Osteocyte (in vitro differentiated cells): Measurements from ENCODE around the gene PLEKHG4. TPM values are rescaled to one million over a fixed set of nuclear protein-coding genes. Genes with fewer than 3 reads are reported as not detected.

Experiments
- DNase-seq: peaks from one replicate; pipeline ENCODE4 v3.0.0; 2021; ENCODE audit warnings: mixed read lengths; ENCODE audit not compliant: unreplicated experiment; ENCODE audit errors: extremely low spot score
- H3K27ac Mint-ChIP-seq: one replicate; pipeline ENCODE4 v1.8.0; 2021; ENCODE audit warnings: mild to moderate bottlenecking, mixed read lengths; ENCODE audit not compliant: unreplicated experiment
- H3K27me3 Mint-ChIP-seq: one replicate; pipeline ENCODE4 v1.8.0; 2021; ENCODE audit warnings: mixed read lengths; ENCODE audit not compliant: unreplicated experiment
- H3K36me3 Mint-ChIP-seq: one replicate; pipeline ENCODE4 v1.8.0; 2021; ENCODE audit warnings: mixed read lengths; ENCODE audit not compliant: unreplicated experiment
- H3K4me1 Mint-ChIP-seq: one replicate; pipeline ENCODE4 v1.8.0; 2021; ENCODE audit warnings: mixed read lengths; ENCODE audit not compliant: unreplicated experiment
- H3K4me3 Mint-ChIP-seq: one replicate; pipeline ENCODE4 v1.8.0; 2021; ENCODE audit warnings: mild to moderate bottlenecking, moderate library complexity, mixed read lengths; ENCODE audit not compliant: unreplicated experiment
- H3K9me3 Mint-ChIP-seq: one replicate; pipeline ENCODE4 v1.8.0; 2021; ENCODE audit warnings: mixed read lengths; ENCODE audit not compliant: unreplicated experiment
- total RNA-seq: library from RNA; stranded (reverse); gene quantifications from 2 replicates; pipeline ENCODE4 v1.2.1, GENCODE V29; 2021
- TF ChIP-seq, protein P1 (sequence below): fragments of 200-600 bp; sonication (generic); IDR thresholded peaks from 2 replicates; pipeline ENCODE4 v1.5.0; 2021; ENCODE audit warnings: antibody characterized with exemption, mild to moderate bottlenecking, moderate library complexity

Gene PLEKHG4
- total RNA-seq, 1 donor from 2014 or later = 11.4 TPM

DNA sequence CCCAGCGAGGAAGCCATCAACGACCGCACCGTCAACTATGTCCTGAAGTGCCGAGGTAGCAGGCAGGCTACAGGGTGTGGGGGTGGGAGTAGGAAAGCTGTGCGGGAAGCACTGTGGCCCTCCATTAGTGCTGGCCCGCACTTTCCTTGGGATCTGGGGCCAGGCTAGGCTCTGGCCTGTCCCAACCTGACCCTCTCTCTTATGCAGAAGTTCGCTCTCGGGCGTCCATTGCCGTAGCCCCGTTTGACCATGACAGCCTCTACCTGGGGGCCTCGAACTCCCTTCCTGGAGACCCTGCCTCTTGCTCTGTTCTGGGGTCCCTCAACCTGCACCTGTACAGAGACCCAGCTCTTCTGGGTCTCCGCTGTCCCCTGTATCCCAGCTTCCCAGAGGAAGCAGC is 8.6 kb downstream of the PLEKHG4 start:
- TF ChIP-seq, protein P1, sequence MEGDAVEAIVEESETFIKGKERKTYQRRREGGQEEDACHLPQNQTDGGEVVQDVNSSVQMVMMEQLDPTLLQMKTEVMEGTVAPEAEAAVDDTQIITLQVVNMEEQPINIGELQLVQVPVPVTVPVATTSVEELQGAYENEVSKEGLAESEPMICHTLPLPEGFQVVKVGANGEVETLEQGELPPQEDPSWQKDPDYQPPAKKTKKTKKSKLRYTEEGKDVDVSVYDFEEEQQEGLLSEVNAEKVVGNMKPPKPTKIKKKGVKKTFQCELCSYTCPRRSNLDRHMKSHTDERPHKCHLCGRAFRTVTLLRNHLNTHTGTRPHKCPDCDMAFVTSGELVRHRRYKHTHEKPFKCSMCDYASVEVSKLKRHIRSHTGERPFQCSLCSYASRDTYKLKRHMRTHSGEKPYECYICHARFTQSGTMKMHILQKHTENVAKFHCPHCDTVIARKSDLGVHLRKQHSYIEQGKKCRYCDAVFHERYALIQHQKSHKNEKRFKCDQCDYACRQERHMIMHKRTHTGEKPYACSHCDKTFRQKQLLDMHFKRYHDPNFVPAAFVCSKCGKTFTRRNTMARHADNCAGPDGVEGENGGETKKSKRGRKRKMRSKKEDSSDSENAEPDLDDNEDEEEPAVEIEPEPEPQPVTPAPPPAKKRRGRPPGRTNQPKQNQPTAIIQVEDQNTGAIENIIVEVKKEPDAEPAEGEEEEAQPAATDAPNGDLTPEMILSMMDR = no peak
- DNase-seq = no peak
- Mint-ChIP-seq H3K4me3 (no peak overlapping the region), H3K4me1 (peaks cover 11% of the 10 kb centered on the region), H3K27ac (no peak overlapping the region), H3K36me3 (peaks cover 3% of the 10 kb centered on the region), H3K27me3 (peaks cover under 1% of the 10 kb centered on the region), H3K9me3 (no peaks in the 10 kb centered on the region)

DNA sequence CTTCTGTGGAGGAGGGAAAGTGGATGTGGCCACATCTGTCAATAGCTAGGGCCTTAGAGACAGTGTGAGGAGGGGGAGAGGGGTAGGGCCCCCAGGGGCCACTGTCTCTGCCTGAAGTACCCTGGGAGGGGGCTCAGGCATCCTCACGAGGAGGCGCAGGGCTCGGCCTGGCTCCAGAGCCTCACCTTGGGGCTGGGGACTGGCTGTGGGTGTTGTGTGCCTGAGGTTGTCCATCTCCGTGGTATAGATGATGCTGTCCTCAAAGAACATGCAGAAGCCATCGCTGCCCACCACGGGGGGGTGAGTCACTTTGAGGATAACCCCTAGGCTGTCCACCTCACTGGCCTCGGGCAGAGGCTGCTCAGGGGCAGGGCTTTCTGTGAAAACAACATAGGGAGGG is 12.1 kb downstream of the PLEKHG4 start:
- no peak for DNase-seq
- peaks cover 4% of the 10 kb centered on the region for H3K27me3 Mint-ChIP-seq
- H3K4me3 Mint-ChIP-seq = no peak overlapping the region
- H3K9me3 Mint-ChIP-seq = no peaks in the 10 kb centered on the region
- no peaks in the 10 kb centered on the region for H3K36me3 Mint-ChIP-seq
- TF ChIP-seq, protein P1 = no peak
- peaks cover 18% of the 10 kb centered on the region for H3K4me1 Mint-ChIP-seq
- no peak overlapping the region for H3K27ac Mint-ChIP-seq

DNA sequence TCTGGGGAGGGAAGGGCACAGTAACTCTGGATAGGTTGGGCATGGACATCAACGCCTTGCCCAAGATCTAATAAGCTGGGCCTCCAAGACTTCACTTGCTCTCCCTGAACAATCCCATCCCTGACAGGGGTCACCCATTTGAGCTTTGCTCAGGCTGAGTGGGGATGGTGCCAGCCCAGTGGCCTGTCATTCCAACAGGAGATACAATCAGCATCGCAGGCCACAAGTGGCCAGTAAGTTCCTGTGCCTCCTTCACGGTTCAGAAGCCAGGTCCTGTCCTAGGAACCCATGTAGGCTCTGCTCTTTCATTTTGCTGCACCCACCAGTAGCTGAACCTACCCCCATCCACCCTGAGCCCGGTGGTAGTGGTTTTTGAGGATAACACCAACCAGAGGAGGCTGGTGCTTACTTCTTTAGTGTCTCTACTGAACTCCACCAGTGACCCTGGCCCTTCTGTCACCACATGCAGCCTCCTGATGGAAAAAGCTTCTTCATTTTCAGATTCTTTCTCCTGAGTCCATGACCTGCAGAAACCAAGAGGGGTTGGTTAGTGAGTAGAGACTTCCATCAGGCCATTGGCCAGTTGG is 14.9 kb downstream of the PLEKHG4 start:
- no peak for DNase-seq
- Mint-ChIP-seq H3K27ac (no peak overlapping the region), H3K27me3 (peaks cover 4% of the 10 kb centered on the region), H3K36me3 (no peaks in the 10 kb centered on the region), H3K9me3 (no peaks in the 10 kb centered on the region), H3K4me1 (peaks cover 28% of the 10 kb centered on the region), H3K4me3 (no peak overlapping the region)
- TF ChIP-seq, protein P1 = no peak

DNA sequence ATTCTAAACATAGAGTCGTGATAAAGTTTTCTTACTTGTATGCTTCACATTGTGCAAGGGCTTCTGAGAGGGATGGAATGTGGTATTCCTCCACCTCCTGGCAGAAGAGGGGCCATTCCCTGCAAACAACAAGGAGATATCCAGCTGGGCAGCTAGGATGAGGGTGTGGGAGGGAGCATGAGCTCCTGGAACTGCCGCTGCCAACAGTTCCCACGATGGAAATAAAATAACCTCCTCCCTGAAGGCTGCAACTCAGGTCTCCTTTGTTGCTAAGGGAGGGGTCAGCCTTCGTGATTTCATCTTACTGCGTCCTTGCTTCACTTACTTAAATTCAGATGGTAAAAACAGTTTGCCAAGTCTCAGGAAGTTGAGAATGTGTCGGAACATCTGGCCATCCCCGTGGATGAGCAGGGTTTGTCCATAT is 15.6 kb downstream of the PLEKHG4 start:
- Mint-ChIP-seq H3K9me3 (no peaks in the 10 kb centered on the region), H3K4me3 (no peak overlapping the region), H3K36me3 (no peaks in the 10 kb centered on the region), H3K27me3 (peaks cover 4% of the 10 kb centered on the region), H3K4me1 (peaks cover 28% of the 10 kb centered on the region), H3K27ac (no peak overlapping the region)
- DNase-seq = no peak
- TF ChIP-seq, protein P1 = peak; percentile 18

DNA sequence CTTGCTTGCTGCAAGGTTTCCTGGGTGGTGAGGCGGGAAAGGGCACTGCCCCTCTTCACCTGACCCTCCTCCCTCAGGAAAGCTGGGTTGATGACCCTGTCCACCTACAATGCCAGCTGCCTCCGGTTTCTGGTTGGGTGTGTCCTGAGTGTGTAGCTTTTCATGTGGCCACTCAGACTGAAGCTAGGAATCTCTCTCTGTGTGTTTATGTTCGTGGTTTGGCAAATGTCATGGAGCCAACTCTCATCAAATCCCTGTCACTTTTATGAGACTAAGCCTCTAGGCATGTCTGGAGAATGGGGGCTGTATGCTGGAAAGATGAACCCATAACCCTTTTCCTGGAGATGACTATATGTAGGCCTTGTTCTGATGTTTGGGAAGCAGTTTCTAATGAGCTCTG is 17.1 kb downstream of the PLEKHG4 start:
- H3K27ac Mint-ChIP-seq = peak overlapping the region; percentile 40
- no peaks in the 10 kb centered on the region for H3K9me3 Mint-ChIP-seq
- TF ChIP-seq, protein P1 = no peak
- no peaks in the 10 kb centered on the region for H3K36me3 Mint-ChIP-seq
- H3K27me3 Mint-ChIP-seq = peaks cover 4% of the 10 kb centered on the region
- no peak overlapping the region for H3K4me3 Mint-ChIP-seq
- H3K4me1 Mint-ChIP-seq = peaks cover 35% of the 10 kb centered on the region
- DNase-seq = no peak
